Measurements from ENCODE around the gene MCC.

MCC gene

DNA sequence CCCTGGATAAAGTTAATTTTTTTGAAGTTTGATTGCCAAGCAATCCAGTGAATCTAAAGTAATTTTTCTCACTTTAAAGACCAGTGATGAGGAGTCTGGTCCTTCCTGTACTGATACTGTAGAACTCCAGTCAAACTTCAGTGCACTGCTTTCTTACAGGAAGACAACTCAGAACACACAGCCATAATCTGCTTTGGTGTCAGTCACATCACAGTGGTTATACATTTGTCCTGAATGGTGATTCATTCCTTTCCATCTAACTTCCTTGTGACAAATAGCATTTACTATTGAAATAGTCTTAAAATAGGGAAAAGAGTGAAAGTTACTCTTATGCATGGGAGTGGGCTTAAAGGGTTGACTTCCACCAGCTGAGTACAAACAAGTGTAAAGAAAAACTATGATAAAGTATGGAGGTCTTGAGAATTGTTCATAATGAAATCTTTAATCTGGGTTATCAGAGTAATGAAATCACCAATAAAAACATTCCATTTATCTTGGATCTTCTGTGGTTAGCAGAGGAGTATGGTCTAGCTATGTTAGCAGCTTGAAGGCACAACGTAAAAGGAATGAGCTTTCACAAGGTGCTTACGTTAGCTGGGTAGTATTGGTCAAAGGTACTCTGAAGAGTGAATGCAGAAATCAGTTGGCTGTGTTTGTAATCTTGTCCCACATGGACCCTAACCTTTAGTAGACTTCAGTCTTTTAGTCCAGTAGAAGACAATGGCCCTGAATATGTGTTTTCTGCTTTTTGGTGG lies 470.2 kb downstream of the MCC start:
- DNase-seq (ENCODE audit: extremely low read depth in 1 of 2, low read depth in 1 of 2) = no peak

GRCh38 chr5:113005454-113005853 lies 482.8 kb downstream of the MCC start:
- DNase-seq (ENCODE audit: extremely low read depth in 1 of 2, low read depth in 1 of 2) = no peak

DNA sequence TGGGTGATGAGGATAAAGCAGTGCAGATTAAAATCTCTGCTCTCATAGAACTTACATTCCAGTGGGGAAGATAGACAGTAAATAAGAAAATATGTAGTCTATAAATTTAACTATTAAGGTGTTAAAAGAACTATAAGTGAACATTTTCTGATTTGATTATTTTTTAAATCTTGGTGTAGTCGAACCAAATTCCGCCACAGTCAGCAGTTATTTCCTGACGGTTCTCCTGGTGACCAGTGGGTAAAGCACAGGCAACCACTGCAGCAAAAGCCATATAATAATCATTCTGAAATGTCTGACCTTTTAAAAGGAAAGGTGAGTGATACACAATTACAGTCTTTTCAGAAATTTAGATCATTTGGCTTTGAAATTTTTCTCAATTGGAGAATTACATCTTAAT lies 484.5 kb downstream of the MCC start:
- DNase-seq (ENCODE audit: extremely low read depth in 1 of 2, low read depth in 1 of 2) = no peak

- no peak for DNase-seq (ENCODE audit: extremely low read depth in 1 of 2, low read depth in 1 of 2)
These were observed 485.8 kb downstream of the MCC start for GRCh38 chr5:113002423-113002822.

DNA sequence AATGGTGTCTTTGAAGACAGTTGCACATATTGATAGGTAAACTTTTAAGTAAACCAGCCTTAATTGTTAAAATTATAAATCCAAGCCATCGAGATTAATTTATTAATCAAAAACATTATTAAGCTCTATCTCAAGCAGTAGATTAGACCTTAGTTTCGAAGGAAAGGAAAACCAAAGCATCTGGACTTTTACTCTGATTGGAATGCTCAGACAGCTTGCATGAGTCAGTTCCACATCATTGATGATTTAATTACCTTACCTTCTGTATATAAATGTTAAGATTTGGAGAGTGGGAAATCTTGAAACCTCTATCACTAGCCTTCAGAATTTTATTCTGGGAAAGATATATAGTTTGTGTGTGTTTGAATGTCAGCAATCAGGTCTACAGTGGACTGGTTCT lies 487.8 kb downstream of the MCC start:
- no peak for DNase-seq (ENCODE audit: extremely low read depth in 1 of 2, low read depth in 1 of 2)

DNA sequence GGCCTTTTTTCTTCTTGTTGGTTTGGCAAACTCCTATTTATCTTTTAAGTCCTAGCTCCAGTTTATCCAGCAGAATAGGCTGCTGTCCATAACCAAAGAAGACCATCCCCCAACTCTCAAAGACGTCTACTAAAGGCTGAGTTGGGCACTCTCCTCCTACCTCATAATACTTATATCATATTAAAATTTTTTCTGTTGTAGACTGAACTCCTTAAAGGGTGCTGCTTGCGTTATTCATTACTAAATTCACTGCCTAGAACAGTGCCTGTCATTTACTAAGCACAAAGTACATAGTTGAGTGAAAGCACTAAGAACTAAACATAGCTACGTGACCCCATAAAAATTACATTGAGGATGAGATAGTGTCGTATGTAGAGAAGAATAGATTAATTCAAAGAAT lies 490.0 kb downstream of the MCC start:
- no peak for DNase-seq (ENCODE audit: extremely low read depth in 1 of 2, low read depth in 1 of 2)

DNA sequence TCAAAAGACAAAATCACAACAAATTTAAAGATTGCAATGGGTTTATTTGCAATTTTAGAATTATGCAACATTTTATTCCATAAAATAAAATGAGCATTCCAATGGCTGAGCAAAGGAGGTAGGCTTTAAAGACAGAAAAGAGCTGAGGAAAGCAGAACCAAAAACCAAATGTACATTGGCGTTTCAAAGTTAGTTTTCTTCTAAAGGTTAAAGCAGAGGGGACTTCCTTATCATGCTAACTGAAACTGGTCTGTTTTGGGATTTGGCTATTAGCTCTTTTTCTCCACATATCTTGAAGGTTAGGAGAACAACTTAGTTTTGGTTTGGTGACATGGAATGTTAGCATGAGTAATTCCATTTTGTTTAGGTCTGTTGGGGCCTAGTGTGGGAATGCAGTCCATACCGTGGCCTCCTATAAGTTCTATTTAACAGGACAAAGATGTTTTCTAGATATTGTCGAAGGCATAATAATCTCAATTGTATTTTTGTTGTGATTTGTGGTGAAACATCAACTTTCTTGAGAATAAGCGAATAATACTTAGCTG lies 491.4 kb downstream of the MCC start:
- no peak for DNase-seq (ENCODE audit: extremely low read depth in 1 of 2, low read depth in 1 of 2)

DNA sequence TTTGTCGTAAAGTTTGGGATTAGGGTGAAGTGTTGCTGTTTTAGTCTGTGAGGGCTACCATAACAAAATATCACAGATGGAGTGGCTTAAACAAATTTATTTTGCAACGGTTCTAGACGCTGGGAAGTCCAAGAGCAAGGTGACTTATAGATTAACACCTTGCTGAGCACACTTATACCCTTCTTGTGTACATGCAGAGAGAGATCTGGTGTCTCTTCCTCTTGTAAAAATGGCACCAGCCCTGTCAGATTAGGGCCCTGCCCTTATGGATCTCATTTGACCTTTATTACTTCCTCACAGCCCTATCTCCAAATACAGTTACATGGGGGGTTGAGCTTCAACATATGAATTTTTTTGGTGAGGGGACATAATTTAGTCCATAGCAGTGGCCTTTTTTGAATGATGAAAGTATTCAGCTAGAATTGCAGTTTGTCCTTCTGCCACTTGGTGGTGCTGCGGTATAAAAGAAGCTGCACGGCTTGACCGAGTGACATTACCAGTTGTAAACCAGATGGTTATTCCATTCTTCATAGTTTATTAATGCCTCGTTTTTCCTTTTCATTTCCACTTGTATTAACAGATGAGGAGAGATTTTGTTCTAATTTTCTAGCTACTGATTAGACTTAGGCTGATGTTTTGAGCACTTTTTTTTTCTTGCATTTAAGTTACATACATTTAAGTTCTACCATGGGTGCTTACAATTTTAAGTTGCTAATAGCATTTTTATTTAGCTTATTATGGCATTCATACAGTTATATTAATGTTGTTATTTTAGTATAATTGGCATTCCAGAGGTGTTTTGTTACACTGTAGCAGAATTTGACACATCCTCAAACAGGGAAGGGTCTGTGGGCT lies 492.3 kb downstream of the MCC start:
- DNase-seq (ENCODE audit: extremely low read depth in 1 of 2, low read depth in 1 of 2) = peak; percentile 58 to 65

GRCh38 chr5:112986224-112986623 lies 502.0 kb downstream of the MCC start:
- no peak for DNase-seq (ENCODE audit: extremely low read depth in 1 of 2, low read depth in 1 of 2)

DNA sequence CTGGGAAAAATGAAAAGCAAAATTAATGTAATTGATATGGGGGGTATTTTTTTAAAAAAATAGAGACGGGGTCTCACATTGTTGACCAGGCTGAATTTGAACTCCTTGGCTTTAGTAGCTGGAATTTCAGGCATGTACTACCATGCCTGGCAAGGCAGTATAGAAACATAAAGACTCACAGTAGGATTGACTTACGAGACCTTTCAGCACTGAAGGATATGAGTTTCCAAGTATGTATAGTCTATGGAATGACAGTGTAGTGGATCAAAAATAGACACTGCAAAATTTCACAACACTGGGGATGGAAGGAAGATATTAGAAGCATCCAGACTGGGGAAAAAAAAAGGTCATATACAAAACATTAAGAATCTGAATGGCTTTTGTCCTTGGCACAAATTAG lies 504.9 kb downstream of the MCC start:
- no peak for DNase-seq (ENCODE audit: extremely low read depth in 1 of 2, low read depth in 1 of 2)

DNA sequence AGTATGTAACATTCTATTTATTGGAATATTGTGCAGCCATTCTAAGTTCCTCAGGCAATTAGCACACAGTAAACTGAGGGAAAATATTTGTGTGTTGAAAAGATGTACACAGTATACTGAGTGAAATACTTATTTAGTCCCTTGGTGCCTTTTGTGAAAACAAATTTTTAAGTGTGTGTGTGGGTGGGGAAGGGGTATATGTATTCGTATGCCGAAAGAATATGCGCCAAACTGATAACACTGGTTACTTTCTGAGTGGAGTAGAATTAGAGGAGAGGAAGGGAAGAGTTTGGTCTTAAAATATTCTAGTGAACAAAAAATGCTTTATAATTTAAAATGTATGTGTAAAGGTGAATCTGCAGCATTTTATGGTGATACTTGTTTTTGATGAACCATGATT lies 508.5 kb downstream of the MCC start:
- no peak for DNase-seq (ENCODE audit: extremely low read depth in 1 of 2, low read depth in 1 of 2)

- DNase-seq (ENCODE audit: extremely low read depth in 1 of 2, low read depth in 1 of 2) = no peak
These were observed 509.4 kb downstream of the MCC start for GRCh38 chr5:112978836-112979235.

DNA sequence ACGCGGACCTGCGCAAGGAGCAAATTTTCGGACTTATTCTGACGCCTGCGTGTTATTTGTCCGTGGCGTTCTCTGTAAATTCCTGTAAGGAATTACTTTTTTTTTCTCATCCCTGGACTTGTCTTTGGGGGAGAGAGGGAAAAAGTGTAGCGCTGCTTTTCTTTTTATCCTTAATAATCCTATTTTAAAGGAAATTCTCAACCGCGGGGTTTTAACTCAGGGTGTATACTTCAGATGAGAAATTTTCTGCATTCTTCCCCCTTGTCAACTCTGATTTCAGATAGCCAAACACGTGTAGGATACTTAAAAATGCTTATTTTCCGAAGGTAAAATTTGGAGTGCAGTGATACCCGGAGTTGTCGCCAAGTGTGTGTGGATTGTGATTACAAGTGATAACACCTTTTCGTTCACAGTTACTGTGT lies 510.8 kb downstream of the MCC start:
- no peak for DNase-seq (ENCODE audit: extremely low read depth in 1 of 2, low read depth in 1 of 2)

- DNase-seq (ENCODE audit: extremely low read depth in 1 of 2, low read depth in 1 of 2) = peak; percentile 85
These were observed 511.6 kb downstream of the MCC start, which contains the start of gene DCP2 for GRCh38 chr5:112976432-112977309. Gene DCP2 (plus strand): TSS chr5:112976798. CDS start chr5:112976934, 136 bp downstream.

GRCh38 chr5:112975721-112976431 lies 512.4 kb downstream of the MCC start:
- DNase-seq (ENCODE audit: extremely low read depth in 1 of 2, low read depth in 1 of 2) = no peak

DNA sequence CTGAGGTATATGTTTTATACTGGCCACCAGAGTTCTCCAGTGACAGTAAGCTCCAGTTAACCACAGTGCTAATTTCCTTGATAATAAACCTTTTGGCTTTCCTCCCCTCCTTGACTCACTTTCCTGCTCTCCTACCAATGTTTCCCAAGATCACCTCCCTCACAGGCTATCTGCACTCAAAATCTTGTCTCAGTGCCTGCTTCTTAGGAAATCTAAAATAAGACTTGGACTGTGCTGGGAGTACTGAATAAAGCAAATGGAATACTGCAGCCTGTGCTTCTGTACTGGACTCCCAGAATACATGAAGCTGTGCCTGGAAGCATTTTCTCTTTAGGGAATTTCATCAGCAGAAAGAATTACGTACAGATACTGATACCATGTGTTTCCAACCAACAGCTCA lies 513.4 kb downstream of the MCC start:
- no peak for DNase-seq (ENCODE audit: extremely low read depth in 1 of 2, low read depth in 1 of 2)

- no peak for DNase-seq (ENCODE audit: extremely low read depth in 1 of 2, low read depth in 1 of 2)
These were observed 514.3 kb downstream of the MCC start for GRCh38 chr5:112973904-112974303.

DNA sequence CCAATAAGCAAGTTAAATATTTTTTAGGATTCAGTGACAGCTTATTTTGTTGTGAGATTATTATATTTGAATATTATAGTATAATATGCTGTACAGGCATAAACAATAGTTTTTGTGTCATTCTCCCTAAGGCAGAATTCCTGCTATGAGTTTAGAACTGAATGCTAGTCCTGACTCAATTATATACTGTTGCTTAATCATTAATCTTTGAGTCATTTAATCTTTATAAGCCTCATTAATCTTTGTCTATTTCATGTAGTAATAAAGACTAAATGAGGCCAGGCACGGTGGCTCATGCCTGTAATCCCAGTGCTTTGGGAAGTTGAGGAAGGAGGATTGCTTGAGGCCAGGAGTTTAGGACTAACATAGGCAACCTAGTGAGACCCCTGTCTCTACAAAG lies 515.2 kb downstream of the MCC start:
- DNase-seq (ENCODE audit: extremely low read depth in 1 of 2, low read depth in 1 of 2) = no peak

Data from activated CD8-positive, alpha-beta memory T cell treated with anti-CD3 and anti-CD28 coated beads for 1 hour (primary cell).